Measurements from ENCODE around the gene UVRAG. TPM values are rescaled to one million over a fixed set of nuclear protein-coding genes. Genes with fewer than 3 reads are reported as not detected.

UVRAG gene
- total and polyA plus RNA-seq, 12 donors, result 5.0 to 18.3 (median 13.4) TPM

DNA sequence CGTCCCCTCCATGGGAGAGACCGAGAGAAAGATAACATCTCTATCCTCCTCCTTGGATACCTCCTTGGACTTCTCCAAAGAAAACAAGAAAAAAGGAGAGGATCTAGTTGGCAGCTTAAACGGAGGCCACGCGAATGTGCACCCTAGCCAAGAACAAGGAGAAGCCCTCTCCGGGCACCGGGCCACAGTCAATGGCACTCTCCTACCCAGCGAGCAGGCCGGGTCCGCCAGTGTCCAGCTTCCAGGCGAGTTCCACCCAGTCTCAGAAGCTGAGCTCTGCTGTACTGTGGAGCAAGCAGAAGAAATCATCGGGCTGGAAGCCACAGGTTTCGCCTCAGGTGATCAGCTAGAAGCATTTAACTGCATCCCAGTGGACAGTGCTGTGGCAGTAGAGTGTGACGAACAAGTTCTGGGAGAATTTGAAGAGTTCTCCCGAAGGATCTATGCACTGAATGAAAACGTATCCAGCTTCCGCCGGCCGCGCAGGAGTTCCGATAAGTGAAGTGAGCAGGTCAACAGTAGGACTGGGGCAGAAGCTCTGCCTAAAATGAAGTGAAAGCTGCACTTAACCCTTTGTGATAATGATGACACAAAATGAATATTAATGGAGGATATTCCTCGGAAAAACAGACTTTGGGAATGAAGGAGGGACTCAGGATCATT is 326.0 kb downstream of the UVRAG start:
- DNase-seq (peak; percentile 39 to 67), ATAC-seq (peak; percentile 66 to 91 (median 82))
- H3K36me3 ChIP-seq, result peaks cover 0 to 38% (median 10%) of the 10 kb centered on the region in 9 donors
- no peaks in the 10 kb centered on the region for H3K27me3 ChIP-seq
- intact Hi-C loops (cut with DNase I), result loop anchor here in 1 of 10 donors (10.0 kb wide), 1 partner anchor 586 kb away; no protein-coding TSS in a partner anchor
- TF ChIP-seq CTCF (IDR thresholded peaks at IDR 0.05), result no peak
- no peaks in the 10 kb centered on the region for H3K9me3 ChIP-seq
- H3K27ac ChIP-seq, result peak overlapping the region in 2 of 10 donors; percentile 18
- no peak overlapping the region for H3K4me3 ChIP-seq
- WGBS, 2 donors, result 82 to 85% methylated on average over 22 of the region's 22 CpGs
- H3K4me1 ChIP-seq, result peaks cover 0 to 22% (median 10%) of the 10 kb centered on the region in 9 donors

DNA sequence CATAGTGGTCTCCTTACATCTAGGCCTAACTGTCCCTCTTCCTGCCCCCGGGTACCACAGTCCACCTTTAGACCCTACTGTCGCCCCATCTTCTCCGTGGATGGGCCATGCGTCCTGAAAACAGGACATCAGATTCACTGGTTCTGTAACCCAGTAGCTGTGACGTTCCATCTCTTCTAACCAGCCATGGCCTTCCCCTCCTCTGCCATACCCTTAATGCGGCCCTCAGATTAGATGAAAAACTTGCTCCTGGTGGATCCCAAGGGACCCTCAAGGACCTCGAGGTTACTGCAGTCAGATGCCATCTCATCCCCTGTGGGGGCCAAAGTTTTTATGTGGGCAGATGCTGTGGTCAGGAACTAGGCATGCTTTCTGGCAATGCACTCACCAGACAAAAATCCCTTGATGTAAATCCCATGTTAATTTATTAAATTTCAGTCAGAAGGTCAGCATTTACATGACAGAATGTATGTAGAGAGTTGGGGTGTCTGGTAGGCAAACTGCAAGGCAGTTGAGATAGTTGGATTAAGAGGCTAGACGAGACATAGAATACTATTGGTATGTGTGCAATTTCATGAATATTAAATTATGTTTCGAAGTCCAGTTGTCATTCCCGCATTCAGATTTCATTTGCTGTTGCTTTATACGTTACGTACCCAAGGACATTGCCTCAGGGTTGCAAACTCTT is 327.0 kb downstream of the UVRAG start:
- H3K4me3 ChIP-seq, result no peak overlapping the region
- H3K36me3 ChIP-seq, result peaks cover 0 to 38% (median 10%) of the 10 kb centered on the region in 9 donors
- H3K27ac ChIP-seq, result no peak overlapping the region
- intact Hi-C loops (cut with DNase I), result loop anchor here in 1 of 10 donors (10.0 kb wide), 1 partner anchor 587 kb away; no protein-coding TSS in a partner anchor
- no peak for ATAC-seq
- no peaks in the 10 kb centered on the region for H3K27me3 ChIP-seq
- no peak for TF ChIP-seq CTCF (IDR thresholded peaks at IDR 0.05)
- 95% methylated on average over 12 of the region's 12 CpGs for WGBS, 2 donors
- H3K9me3 ChIP-seq, result no peaks in the 10 kb centered on the region
- peaks cover 0 to 25% (median 14%) of the 10 kb centered on the region in 9 donors for H3K4me1 ChIP-seq
- no peak for DNase-seq

DNA sequence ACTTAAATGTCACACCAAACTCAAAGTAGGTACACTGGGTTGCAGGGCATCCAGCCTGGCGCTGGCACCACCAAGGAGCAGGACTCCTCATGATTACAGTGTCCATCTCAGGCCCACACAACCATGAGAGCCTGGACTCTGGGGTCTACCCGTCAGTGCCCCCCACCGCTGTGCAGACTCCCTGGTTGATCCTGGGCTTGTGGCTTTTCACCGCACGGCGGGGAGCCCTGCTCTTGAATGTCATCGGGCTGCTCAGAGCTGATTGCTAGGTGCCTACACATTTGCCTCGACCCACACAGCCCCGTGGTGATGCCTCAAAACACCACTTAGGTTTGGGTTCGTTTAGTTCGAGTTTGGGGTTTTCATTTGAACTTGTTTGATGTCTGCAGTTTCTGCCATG is 328.3 kb downstream of the UVRAG start:
- ATAC-seq (no peak), DNase-seq (no peak)
- H3K27me3 ChIP-seq, result no peaks in the 10 kb centered on the region
- no peak overlapping the region for H3K4me3 ChIP-seq
- TF ChIP-seq CTCF (IDR thresholded peaks at IDR 0.05), result no peak
- H3K27ac ChIP-seq, result no peak overlapping the region
- WGBS, 2 donors, result 94% methylated on average over 11 of the region's 11 CpGs
- no peaks in the 10 kb centered on the region for H3K9me3 ChIP-seq
- intact Hi-C loops (cut with DNase I), result loop anchor here in 1 of 10 donors (10.0 kb wide), 1 partner anchor 588 kb away; no protein-coding TSS in a partner anchor
- H3K36me3 ChIP-seq, result peaks cover 0 to 32% (median 10%) of the 10 kb centered on the region in 9 donors
- H3K4me1 ChIP-seq, result peaks cover 0 to 30% (median 16%) of the 10 kb centered on the region in 9 donors

GRCh38 chr11:76147106-76147740 is 332.2 kb downstream of the UVRAG start:
- no peak for TF ChIP-seq CTCF (IDR thresholded peaks at IDR 0.05)
- Histone ChIP-seq H3K4me3 (no peak overlapping the region), H3K36me3 (peaks cover 0 to 15% (median 0%) of the 10 kb centered on the region in 9 donors), H3K27me3 (no peaks in the 10 kb centered on the region), H3K4me1 (peaks cover 0 to 17% (median 5%) of the 10 kb centered on the region in 9 donors), H3K27ac (no peak overlapping the region), H3K9me3 (no peaks in the 10 kb centered on the region)
- DNase-seq, result no peak
- ATAC-seq, result peak in 2 of 8 donors; percentile 26
- intact Hi-C loops (cut with DNase I), result loop anchor here in 1 of 10 donors (10.0 kb wide), 1 partner anchor 592 kb away; no protein-coding TSS in a partner anchor
- WGBS, 2 donors, result 91 to 94% methylated on average over 14 of the region's 14 CpGs
